Measurements from ENCODE around the gene GAB1.

Gene GAB1

GRCh38 chr4:143358923-143359643 lies 22.4 kb downstream of the GAB1 start:
- peak; percentile 87 for DNase-seq (ENCODE audit: low read depth)

DNA sequence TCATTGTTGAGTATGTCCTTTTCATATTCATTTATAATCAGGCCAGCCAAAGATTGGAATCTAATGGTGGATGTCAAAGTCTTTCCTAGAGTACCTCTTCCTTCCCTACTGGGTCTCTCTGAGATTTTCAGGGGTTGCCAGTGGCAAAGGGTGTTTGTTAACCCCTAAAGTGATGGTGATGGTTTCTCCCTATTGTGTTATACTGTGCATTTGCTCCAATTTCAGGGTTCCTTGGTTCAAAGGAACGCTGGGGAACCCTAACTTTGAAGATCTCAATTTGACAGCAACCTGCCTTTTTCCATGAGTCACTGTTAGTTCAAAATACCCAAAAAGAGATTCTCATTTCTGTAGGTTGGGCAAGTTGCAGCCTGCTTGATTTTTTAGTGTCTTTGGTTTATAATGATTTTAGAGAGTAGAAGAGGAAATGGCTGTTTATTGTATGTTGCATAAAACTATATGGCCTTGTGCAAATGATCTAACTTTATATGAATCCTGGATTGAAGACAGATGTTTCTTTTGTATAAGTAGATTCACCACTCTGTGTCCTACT lies 23.0 kb downstream of the GAB1 start:
- no peak for DNase-seq (ENCODE audit: low read depth)

DNA sequence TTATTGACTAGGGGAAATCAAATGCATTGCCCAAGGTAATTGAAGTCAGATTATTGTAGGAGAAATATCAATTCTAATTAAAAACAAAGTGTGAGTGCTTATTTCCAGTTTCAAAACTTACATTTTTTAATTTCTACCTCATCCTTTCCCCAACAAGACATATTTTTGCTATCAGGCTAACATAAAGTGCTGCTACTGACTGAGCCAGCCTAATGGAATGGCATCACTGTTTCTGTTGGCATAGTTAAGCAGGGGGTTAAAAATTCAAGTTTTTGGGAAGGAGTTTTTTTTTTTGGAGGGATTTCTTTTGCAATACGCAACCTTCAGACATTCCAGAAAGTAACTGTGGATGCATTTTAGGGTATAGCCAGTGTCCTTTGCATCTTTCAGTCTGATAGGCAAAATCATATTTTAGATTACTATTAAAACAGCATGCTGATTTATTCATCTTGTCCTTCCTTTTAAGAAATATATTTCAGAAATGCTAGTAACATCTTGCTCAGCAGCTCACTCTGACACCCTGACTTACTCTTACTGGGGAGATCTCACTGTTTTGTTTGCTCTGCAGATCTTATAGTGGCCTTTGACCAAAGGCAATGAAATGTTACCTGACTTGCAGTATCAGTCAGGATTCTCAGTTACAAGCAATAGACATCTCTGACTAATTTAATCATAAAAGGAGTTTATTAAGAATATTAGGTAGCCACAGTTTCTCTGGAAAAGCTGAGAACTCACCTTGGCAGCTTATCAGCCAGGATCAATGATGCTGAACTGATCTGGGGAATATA lies 24.4 kb downstream of the GAB1 start:
- no peak for DNase-seq (ENCODE audit: low read depth)

DNA sequence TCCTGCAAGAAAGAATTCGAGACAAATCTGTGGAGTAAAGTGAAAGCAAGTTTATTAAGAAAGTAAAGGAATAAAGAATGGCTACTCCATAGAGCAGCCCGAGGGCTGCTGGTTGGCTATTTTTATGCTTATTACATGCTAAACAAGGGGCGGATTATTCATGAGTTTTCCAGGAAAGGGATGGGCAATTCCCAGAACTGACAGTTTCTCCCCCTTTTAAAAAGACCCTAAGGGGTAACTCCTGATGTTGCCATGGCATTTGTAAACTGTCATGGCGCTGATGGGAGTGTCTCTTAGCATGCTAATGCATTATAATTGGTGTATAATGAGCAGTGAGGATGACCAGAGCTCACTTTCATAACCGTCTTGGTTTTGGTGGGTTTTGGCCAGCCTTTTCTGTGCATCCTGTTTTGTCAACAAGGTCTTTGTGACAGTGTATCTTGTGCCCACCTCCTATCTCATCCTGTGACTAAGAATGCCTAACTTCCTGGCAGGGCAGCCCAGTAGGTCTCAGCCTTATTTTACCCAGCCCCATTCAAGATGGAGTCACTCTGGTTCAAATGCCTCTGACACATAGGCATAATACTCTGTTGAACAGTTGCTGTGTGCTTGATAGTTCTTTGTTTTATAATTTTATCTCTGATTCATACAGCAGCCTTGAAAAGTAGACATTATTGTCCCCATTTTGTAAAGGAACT lies 25.8 kb downstream of the GAB1 start:
- no peak for DNase-seq (ENCODE audit: low read depth)

DNA sequence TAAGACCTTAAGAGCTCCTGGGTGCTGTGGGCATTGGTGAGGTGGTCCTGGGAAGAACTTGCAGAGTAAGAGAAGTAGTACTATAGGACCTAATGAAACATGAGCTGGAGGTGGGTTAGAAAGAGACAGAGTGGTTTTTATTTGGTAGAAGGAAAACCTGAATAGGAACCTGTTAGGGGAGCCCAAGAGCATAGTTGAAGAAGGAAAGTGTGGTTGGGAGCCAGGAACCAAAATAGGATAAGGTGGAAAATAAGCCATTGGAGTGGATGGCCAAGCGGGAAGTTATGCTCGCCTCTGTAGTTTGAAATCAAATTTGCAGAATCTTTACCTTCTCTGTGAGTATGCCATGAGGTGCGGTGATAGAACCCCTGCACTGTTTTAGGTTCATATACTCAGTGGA lies 26.7 kb downstream of the GAB1 start:
- DNase-seq (ENCODE audit: low read depth) = no peak

DNA sequence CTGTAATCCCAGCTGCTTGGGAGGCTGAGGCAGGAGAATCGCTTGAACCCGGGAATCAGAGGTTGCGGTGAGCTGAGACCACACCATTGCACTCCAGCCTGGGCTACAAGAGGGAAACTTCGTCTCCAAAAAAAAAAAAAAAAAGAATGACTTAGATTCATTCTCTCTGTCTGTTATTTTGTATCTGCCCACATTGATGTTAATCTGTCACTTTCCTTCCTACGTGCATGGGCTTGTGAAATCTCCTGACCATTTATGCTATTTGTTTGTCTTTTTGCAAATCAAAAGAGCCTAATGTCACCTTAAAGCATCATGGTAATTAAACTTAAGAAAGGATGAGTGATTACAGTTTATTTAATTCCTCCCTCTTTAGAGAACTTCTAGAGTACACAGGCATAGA lies 27.4 kb downstream of the GAB1 start:
- no peak for DNase-seq (ENCODE audit: low read depth)

GRCh38 chr4:143367863-143368262 lies 31.2 kb downstream of the GAB1 start:
- DNase-seq (ENCODE audit: low read depth) = no peak

- DNase-seq (ENCODE audit: low read depth) = no peak
These were observed 32.9 kb downstream of the GAB1 start for GRCh38 chr4:143369552-143369951.

- no peak for DNase-seq (ENCODE audit: low read depth)
These were observed 35.6 kb downstream of the GAB1 start for GRCh38 chr4:143372093-143372915.

GRCh38 chr4:143374255-143374654 lies 37.6 kb downstream of the GAB1 start:
- no peak for DNase-seq (ENCODE audit: low read depth)

DNA sequence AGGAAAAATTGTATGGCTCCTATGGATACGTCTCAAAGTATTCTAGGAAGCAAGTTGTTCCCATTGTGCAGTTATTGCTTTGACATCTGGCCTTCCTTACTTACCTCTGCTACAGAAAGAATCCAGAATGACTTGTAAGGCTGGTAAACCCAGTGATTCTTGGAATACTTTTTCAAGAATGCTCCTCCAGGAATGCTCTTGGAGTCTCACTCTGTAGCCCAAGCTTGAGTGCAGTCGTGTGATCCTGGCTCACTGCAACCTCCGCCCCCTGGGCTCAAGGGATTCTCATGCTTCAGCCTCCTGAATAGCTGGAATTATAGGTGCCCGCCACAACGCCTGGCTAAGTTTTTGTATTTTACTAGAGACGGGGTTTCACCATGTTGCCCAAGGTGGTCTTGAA lies 38.1 kb downstream of the GAB1 start:
- DNase-seq (ENCODE audit: low read depth) = no peak

- DNase-seq (ENCODE audit: low read depth) = no peak
These were observed 38.8 kb downstream of the GAB1 start for GRCh38 chr4:143375326-143376073.

DNA sequence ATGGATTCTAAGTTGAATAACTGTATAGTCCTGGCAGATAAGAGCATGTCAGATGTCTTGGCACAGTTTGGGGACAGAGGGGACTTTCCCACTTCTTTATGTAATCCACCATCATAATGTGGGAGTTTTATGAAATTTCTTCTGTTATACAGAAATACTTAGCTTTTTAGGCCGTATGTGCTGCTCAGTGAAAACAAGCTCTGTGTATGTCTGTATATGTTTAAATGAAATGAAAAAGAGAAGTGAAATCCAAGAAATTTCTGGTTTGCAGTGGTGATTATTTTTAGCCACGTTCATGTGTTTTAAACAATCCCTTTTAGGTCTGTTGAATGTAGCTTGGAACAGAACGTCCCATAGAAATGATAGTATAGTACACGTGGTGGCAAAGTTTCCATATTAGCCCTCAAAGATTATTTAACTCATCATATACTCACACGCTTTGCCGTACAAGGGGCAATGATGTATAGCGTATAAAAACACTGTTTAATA lies 41.0 kb downstream of the GAB1 start:
- DNase-seq (ENCODE audit: low read depth) = no peak

- no peak for DNase-seq (ENCODE audit: low read depth)
These were observed 44.0 kb downstream of the GAB1 start for GRCh38 chr4:143380629-143381028.

DNA sequence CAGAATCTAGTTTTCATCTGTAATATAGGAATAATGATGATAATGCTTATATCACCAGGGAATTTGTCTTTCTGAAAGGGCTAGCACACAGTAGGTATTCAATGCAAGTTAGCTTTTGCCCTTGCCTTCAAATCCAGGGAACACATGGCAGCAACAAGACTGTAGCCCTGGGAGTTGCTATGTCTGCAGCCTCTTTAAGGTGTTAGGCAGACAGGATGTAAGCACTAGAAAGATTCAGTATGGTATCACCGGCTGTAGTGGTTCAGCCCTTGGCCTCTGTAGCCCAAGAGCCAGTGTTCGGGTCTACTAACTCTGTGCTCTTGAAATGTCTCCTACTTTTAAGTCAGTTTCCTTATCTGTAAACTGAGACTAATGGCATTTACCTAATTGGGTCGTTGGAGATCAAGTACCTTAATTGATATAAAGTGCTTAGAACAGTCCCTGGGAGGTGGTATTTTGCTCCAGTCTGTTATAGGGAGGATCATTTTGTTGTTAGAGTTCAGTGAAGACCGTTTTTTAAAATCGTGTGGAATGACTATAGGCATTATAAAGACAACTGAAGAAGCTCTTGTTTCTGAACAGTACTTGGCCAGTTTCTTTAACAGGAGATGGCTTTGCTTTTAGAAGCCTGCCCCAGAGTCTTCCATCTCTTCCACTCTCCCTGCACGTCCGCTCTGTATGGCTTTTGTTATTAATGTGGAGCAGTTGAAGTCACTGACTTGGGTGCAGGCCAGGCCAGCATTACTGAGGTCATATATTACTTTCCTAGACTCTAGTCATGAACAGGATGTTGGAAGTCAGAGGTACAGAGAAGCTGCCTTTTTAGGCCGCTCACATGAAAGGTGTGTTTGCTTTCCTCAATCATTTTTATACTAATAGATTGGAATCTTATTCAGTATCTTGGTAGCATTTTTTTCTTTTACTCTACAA lies 44.8 kb downstream of the GAB1 start:
- peak; percentile 91 for DNase-seq (ENCODE audit: low read depth)

DNA sequence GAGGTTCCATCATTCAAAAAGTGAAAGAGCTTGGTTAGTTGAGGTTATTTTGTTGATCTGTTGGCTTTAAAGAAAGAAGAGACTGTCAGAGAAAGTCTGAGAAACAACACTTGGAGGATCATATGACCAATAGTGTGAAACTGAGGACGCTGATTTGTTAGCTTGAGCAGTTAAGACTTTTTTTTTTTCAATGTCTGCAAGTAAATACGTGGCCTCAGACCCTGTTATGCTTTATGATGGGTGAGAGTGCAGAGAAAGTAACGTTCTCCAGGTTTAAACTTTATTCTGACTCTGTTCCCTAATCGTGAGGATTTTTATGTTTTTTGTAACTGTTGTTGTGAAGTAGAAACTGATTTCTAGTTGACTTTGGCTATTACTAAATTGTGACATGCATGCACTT lies 45.9 kb downstream of the GAB1 start:
- DNase-seq (ENCODE audit: low read depth) = peak; percentile 68

DNA sequence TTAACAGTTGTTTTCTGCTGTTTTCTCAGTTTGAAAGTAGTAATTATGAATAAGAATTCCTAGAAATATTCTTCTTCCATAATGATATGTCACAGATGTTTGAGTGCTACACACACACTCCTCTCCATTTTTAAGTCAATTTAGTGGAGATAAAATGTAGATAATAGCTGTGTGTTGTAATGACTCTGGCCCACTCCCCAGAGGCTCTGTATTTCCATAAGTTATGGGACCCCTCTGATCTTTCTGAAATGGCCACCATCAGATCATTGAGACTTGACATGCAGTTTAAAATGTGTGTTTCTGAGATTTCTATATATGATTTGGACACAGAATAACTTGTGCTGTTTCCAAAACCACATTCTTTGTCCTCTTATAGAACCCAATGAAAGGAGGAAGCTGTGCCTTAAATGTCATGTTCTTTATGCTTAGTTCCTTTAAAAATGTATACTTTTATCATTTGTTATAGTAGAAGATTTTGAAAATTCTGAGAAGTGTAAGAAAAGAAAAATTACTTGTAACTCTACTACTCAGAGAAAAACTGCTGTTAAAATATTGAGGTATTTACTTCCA lies 46.4 kb downstream of the GAB1 start:
- no peak for DNase-seq (ENCODE audit: low read depth)

- no peak for DNase-seq (ENCODE audit: low read depth)
These were observed 47.8 kb downstream of the GAB1 start for GRCh38 chr4:143384381-143384994.

GRCh38 chr4:143386812-143387211 lies 50.1 kb downstream of the GAB1 start:
- peak; percentile 46 for DNase-seq (ENCODE audit: low read depth)
